ENCODE results near the gene ACTC1.

The ACTC1 gene

DNA sequence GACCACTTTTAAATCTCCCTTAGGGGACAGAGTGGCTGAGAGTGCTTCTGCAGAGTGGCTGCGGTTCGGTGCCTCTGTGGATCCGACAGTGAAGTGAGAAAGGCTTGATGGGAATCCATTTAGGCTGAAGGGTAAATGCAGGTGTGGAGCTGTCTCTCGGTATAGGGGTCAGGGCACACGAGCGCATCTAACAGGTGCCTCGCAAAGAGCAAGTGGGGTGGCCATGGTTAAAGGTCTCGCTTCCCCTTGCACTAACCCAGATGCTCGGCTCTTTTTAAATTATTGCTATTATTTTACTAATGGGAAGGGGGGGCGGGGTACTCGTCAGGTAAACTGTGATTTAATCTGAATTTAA is 40.0 kb downstream of the ACTC1 start:
- DNase-seq: no peak

DNA sequence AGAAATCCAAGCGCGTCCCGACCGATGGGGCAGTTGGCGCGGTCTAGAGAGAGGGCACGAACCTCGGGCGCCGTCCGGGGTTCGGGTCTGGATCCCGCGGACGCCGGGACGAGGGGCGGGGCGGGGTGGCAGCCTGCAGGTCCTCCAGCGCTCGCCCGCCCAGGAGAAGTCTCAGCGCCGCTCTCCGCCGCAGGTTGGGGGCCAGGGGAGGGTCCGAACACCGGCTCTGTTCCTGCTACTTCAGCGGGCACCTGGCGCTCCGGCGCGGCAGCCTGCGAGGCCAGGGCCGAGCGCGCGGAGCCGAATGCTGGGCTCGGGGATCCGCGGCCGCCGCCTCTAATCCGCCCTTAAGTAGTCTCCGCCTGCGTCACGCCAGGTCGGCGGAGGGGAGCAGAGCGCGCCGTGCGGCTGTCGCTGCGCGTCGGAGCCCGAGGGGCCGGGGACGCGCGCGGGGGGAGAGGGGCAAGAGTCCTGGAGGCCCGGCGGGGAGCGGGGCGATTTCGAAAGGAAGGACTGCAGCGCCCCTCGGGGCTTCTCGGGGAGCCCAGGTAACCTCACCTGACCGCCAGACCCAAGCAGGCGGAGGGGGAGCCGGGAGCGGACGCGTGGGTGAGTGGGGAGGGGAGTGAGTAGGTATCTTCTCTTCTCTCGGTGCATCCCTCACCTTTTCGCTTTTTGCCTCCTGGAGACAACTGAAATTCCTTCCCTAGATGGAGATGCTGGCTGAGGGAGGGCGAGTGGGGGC is 40.5 kb downstream of the ACTC1 start, which contains the start of gene GJD2:
TSS of gene GJD2 (minus strand) at position 325 of the 745 bp plus-strand sequence. CDS start 510 bp downstream, outside the sequence.
- DNase-seq: no peak

DNA sequence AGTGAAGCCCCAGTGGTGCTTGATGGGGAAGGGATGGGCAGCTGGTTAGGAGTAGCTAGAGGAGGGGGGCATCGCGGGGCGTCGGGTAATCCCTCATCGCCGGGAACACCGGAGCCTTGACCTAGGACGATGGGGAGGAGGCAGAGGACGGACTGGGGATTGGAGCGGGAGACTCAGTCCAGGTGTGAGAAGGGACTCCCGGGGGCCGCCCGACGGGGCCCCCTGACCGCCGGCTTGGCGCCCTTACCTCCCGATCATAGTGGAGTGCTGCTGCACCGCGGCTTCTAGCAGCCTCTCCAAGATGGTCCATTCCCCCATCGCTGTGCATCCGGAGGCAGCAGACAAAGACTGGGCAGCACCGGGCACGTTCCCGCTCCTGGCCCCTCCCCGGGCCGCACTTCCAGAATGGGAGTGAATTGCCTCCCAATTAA is 41.2 kb downstream of the ACTC1 start:
- no peak for DNase-seq

DNA sequence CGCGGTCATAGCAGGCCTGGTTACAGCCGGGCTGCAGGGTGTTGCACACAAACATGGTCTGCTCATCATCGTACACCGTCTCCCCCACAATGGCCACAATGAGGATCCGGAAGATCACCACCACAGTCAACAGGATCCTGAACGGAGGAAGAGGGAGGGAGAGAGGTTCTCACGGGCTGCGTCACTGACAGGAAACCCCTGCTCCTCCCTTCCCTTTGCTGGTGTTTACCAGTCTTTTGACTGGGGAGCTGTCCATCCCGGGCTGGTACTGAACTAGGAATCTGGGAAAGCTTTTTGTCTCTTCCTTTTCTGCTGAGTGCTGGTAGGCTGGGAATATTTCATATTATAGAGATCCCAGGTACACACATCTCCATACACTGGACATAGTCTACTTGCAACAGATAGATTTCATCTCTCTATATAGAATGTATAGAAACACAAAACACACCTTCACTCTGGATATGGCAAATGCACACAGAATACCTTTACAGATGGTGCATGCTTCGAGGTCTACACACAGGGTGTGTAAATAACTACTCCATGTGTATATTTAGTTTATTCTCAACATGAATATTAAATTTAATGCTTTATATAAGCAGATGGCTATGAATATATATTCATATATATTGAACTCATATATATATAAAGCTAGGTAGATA is 42.0 kb downstream of the ACTC1 start:
- DNase-seq: no peak

DNA sequence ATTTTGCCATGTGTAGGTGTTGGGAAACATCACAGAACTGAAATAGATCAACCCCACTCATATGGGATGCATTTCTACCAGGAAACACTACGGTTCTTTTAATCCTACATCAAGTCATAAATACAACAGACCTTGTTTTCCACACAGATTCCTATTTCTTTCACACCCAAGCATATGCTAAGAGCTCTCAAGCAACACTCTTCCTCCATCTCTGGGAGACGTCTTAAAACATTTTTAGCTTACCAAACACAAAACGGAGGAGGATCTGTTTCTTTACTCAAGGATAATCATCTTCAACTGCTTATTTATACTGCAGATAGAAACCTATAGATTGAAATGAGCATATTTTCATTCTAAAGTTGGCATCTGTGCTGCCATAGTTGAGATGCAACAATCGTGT is 45.7 kb downstream of the ACTC1 start:
- DNase-seq: no peak
